ENCODE results near the gene ITGA11. TPM values are rescaled to one million over a fixed set of nuclear protein-coding genes. Genes with fewer than 3 reads are reported as not detected.

Gene ITGA11
- total and polyA plus RNA-seq, 2 of the 13 experiments (the other 11 are each of a cell fraction or from before 2014, with no cell fraction given) = not detected

- no peak for TF ChIP-seq ZBTB2 (CRISPR knock-in tag; IDR thresholded peaks at IDR 0.05; ENCODE audit: low read depth)
- TF ChIP-seq FOXA1 (IDR thresholded peaks at IDR 0.05) = no peak
- TF ChIP-seq FOXA1 (CRISPR knock-in tag; IDR thresholded peaks at IDR 0.05) = peak; percentile 81
- peak; percentile 28; the same call in 1 of the 2 replicates for TF ChIP-seq PHF21A (CRISPR knock-in tag; IDR thresholded peaks at IDR 0.05)
- TF ChIP-seq ZNF615 (CRISPR knock-in tag; IDR thresholded peaks at IDR 0.05; ENCODE audit: borderline replicate concordance) = no peak
- TF ChIP-seq TP53 (CRISPR knock-in tag; conservative IDR thresholded peaks at IDR 0.05) = no peak
- TF ChIP-seq GPBP1L1 (CRISPR knock-in tag; IDR thresholded peaks at IDR 0.05) = no peak
- TF ChIP-seq ZIK1 (CRISPR knock-in tag; IDR thresholded peaks at IDR 0.05; ENCODE audit: borderline replicate concordance, low read depth) = no peak
- peak; percentile 60; the same call in 1 of the 2 replicates for TF ChIP-seq ZBTB34 (CRISPR knock-in tag; IDR thresholded peaks at IDR 0.05)
- TF ChIP-seq HBP1 (CRISPR knock-in tag; IDR thresholded peaks at IDR 0.05; ENCODE audit: low read depth) = no peak
- TF ChIP-seq PHF8 (CRISPR knock-in tag; IDR thresholded peaks at IDR 0.05) = no peak
- no peak for TF ChIP-seq ZNF713 (CRISPR knock-in tag; IDR thresholded peaks at IDR 0.05)
- no peak for TF ChIP-seq ZNF891 (CRISPR knock-in tag; IDR thresholded peaks at IDR 0.05)
- TF ChIP-seq CEBPB (IDR thresholded peaks at IDR 0.05; ENCODE audit: borderline replicate concordance, low read depth, low read length) = peak; percentile 97
- TF ChIP-seq MATR3 (CRISPR knock-in tag; IDR thresholded peaks at IDR 0.05) = no peak
- TF ChIP-seq ZNF101 (CRISPR knock-in tag; IDR thresholded peaks at IDR 0.05; ENCODE audit: borderline replicate concordance, low read depth) = no peak
- no peak for TF ChIP-seq ZNF879 (CRISPR knock-in tag; IDR thresholded peaks at IDR 0.05)
- peak; percentile 77 for TF ChIP-seq HNF4A (CRISPR knock-in tag; IDR thresholded peaks at IDR 0.05)
- TF ChIP-seq ZBTB46 (CRISPR knock-in tag; IDR thresholded peaks at IDR 0.05; ENCODE audit: borderline replicate concordance) = no peak
- peak; percentile 80 for TF ChIP-seq FOXA3 (CRISPR knock-in tag; IDR thresholded peaks at IDR 0.05)
- TF ChIP-seq GATAD2A (CRISPR knock-in tag; IDR thresholded peaks at IDR 0.05) = peak; percentile 78
- TF ChIP-seq TFAP4 (IDR thresholded peaks at IDR 0.05; ENCODE audit: borderline replicate concordance, low read depth) = no peak
- TF ChIP-seq SMAD9 (CRISPR knock-in tag; IDR thresholded peaks at IDR 0.05) = no peak
These were observed 146.5 kb downstream of the ITGA11 start (continued) for GRCh38 chr15:68285259-68285980.
